NOMO-1 treated with DMSO at 0.1 percent for 48 hours (cell line): Measurements from ENCODE around the gene MEG3.

Experiments
- DNase-seq: peaks from one replicate; lab custom pipeline; 2025; ENCODE audit not compliant: unreplicated experiment; lab: John Stamatoyannopoulos, UW

MEG3 gene

GRCh38 chr14:100825713-100826331 lies at the start of gene MEG3:
TSS of gene MEG3 (plus strand) at chr14:100826118.
- DNase-seq = no peak

- no peak for DNase-seq
These were observed 49.1 kb upstream of the MEG3 start for GRCh38 chr14:100776681-100777365.

- DNase-seq = no peak
These were observed 48.5 kb upstream of the MEG3 start for GRCh38 chr14:100777366-100777817.

- DNase-seq = no peak
These were observed 47.9 kb upstream of the MEG3 start for GRCh38 chr14:100777818-100778525.

GRCh38 chr14:100778526-100778882 lies 47.4 kb upstream of the MEG3 start:
- DNase-seq = no peak

- no peak for DNase-seq
These were observed 46.8 kb upstream of the MEG3 start for GRCh38 chr14:100778951-100779690.

- DNase-seq = no peak
These were observed 46.2 kb upstream of the MEG3 start for GRCh38 chr14:100779691-100780080.

- no peak for DNase-seq
These were observed 45.7 kb upstream of the MEG3 start for GRCh38 chr14:100780246-100780645.

- DNase-seq = no peak
These were observed 45.1 kb upstream of the MEG3 start for GRCh38 chr14:100780646-100781355.

- DNase-seq = no peak
These were observed 44.0 kb upstream of the MEG3 start for GRCh38 chr14:100781952-100782351.

- no peak for DNase-seq
These were observed 43.2 kb upstream of the MEG3 start for GRCh38 chr14:100782516-100783320.

GRCh38 chr14:100783630-100784370 lies 42.1 kb upstream of the MEG3 start:
- DNase-seq = no peak

GRCh38 chr14:100784523-100785337 lies 41.2 kb upstream of the MEG3 start:
- no peak for DNase-seq

GRCh38 chr14:100785338-100785615 lies 40.6 kb upstream of the MEG3 start:
- DNase-seq = no peak

- DNase-seq = no peak
These were observed 40.3 kb upstream of the MEG3 start for GRCh38 chr14:100785626-100786025.

GRCh38 chr14:100786131-100786530 lies 39.8 kb upstream of the MEG3 start:
- no peak for DNase-seq

- DNase-seq = no peak
These were observed 39.2 kb upstream of the MEG3 start for GRCh38 chr14:100786576-100787219.

- no peak for DNase-seq
These were observed 38.3 kb upstream of the MEG3 start for GRCh38 chr14:100787659-100788058.
